Colonic mucosa (tissue), 4 donors: ENCODE results near the gene SIX3. TPM values are rescaled to one million over a fixed set of nuclear protein-coding genes. Genes with fewer than 3 reads are reported as not detected.

Experiments
- DNase-seq: peaks from one replicate; pipeline ENCODE4 v3.0.0-alpha.2; 2020
- H3K27ac ChIP-seq: fragments of 200-600 bp; one replicate; pipeline ENCODE4 v1.8.0; 2021
- H3K27me3 ChIP-seq: fragments of 200-600 bp; one replicate; pipeline ENCODE4 v1.8.0; 2021
- H3K36me3 ChIP-seq: fragments of 200-600 bp; one replicate; pipeline ENCODE4 v1.8.0; 2021
- H3K4me1 ChIP-seq: fragments of 200-600 bp; one replicate; pipeline ENCODE4 v1.8.0; 2021; ENCODE audit warnings: mild to moderate bottlenecking
- H3K4me3 ChIP-seq: fragments of 200-600 bp; one replicate; pipeline ENCODE4 v1.8.0; 2021
- H3K9ac ChIP-seq, 2 donors: one replicate each; pipeline ENCODE4 v1.7.0; 2013; ENCODE audit warnings: control low read depth in 2 of 2, low read depth in 2 of 2, low read length in 2 of 2
- H3K9me3 ChIP-seq: fragments of 200-600 bp; one replicate; pipeline ENCODE4 v1.8.0; 2021
- intact Hi-C: fragments of 100-400 bp; cut with DNase I; formaldehyde crosslinking; loops from one replicate; pipeline ENCODE4 v1.14.1; 2022
- total RNA-seq, 2 donors: library from RNA; stranded (reverse); fragmentation: NEBNext Ultra II Directional in 1 of 2; extraction: Animal tissue kit (Norgen Biotek cat#: 25700) in 1 of 2; gene quantifications; one replicate each; pipeline ENCODE4 v1.2.1, GENCODE V29; 2021
- TF ChIP-seq, protein P1 (sequence below): fragments of 200-600 bp; IDR thresholded peaks from one replicate; pipeline ENCODE4 v1.8.0; 2022; ENCODE audit warnings: antibody characterized with exemption, mild to moderate bottlenecking
- donor health status: healthy.
- donor health status: DM: no; HTN: no; CAD: no.
- donor health status: DM: no; HTN: no; CAD: no.

Gene SIX3
- total RNA-seq, 2 donors from 2014 or later, result not detected

DNA sequence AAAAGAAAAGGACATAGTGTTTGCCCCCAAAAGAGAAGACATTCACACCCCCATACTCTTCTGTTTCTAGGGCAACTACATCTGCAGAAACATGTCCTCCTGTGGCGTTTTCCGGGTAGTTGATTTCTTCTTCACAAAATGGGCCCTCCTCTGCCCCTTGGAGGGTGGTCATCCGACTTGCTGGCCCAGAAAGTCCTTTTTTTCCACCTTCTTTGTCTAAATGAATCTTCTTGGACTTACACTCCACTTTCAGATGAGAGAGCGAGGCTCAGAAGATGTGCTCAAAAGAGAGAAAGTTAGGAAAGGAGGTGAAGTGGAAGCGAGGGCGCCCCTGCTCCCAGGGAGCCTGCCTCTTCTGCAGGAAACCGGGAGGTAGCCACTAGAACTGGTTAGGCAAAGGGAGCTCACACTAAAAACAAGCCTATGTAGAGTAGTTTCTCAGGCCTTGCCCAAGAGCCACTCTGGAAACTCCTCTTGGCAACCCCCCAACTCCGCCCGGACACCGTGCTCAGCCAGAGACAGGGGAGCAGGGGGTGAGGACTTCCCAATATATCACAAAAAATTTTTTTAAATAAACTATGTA lies 10.2 kb upstream of the SIX3 start:
- no peak for DNase-seq
- TF ChIP-seq, protein P1, sequence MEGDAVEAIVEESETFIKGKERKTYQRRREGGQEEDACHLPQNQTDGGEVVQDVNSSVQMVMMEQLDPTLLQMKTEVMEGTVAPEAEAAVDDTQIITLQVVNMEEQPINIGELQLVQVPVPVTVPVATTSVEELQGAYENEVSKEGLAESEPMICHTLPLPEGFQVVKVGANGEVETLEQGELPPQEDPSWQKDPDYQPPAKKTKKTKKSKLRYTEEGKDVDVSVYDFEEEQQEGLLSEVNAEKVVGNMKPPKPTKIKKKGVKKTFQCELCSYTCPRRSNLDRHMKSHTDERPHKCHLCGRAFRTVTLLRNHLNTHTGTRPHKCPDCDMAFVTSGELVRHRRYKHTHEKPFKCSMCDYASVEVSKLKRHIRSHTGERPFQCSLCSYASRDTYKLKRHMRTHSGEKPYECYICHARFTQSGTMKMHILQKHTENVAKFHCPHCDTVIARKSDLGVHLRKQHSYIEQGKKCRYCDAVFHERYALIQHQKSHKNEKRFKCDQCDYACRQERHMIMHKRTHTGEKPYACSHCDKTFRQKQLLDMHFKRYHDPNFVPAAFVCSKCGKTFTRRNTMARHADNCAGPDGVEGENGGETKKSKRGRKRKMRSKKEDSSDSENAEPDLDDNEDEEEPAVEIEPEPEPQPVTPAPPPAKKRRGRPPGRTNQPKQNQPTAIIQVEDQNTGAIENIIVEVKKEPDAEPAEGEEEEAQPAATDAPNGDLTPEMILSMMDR, result no peak
- intact Hi-C loops, result no loop called here
- Histone ChIP-seq H3K27ac (no peak overlapping the region), H3K9me3 (no peaks in the 10 kb centered on the region), H3K27me3 (peaks cover 95% of the 10 kb centered on the region), H3K9ac (no peak overlapping the region), H3K36me3 (no peaks in the 10 kb centered on the region), H3K4me3 (no peak overlapping the region), H3K4me1 (peaks cover 8% of the 10 kb centered on the region)

DNA sequence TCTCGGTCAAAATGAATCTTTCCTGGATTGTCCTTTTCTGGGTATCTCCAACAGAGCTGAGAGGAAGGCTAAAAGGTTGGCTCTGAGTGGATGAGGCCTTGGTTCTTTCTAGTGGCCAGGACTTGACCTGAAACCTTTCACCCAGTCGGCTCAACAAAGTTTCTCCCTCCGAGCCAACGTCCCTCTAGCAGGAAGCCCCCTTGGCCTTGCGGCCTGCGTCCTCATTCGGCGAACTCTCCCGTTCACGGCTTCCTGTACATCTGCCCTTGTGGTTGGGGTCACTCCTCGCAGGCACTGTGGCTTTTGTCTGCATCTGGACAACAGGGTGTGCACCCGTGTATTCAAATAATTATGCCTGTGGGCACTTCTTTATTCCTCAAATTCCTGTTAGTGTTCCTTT lies 9.4 kb upstream of the SIX3 start:
- no peak for DNase-seq
- Histone ChIP-seq H3K9ac (no peak overlapping the region), H3K9me3 (no peaks in the 10 kb centered on the region), H3K27me3 (peaks cover 95% of the 10 kb centered on the region), H3K36me3 (no peaks in the 10 kb centered on the region), H3K27ac (no peak overlapping the region), H3K4me1 (peaks cover 8% of the 10 kb centered on the region), H3K4me3 (no peak overlapping the region)
- intact Hi-C loops, result no loop called here
- TF ChIP-seq, protein P1, result no peak

DNA sequence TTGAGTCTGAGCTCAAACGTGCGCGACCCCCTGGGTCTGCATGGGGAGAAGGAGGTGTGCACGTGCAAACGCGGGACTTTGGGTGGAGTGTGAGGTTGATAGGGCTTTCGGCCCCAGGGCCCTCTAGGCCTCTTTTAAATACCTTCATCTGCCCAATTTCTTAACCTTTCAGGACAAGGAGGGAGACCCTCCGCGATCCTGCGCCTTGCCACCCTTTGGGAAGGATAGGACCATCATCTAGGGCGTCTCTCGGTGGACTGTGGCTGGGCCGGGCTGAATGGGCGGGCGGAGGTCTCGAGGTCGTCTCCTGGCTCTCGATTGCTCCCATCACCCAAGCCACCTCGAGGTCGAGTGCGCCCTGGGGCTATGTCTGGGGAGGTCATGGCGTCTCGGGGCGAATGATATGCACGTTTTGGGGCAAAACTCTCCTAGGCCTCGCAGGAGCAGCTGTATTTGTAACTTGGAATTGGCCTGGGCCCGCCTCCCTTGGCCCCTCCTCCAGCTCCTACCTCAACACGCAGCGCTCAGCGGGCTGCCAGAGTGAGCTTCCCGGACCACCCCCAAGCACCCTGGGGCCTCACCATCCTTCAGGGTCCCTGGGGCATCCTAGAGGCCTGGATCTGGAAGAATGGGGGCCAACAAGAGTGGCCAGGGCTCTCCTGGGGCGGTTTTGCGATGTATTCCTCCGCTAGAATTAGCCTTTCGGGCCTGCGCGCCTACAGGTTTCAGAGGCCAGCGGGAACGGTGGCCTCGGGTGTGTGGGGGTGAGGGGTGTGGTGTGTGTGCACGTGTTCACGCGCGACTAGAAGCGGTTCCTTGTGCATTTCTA lies 8.7 kb upstream of the SIX3 start:
- Histone ChIP-seq H3K9me3 (no peaks in the 10 kb centered on the region), H3K4me1 (peaks cover 8% of the 10 kb centered on the region), H3K9ac (no peak overlapping the region), H3K27ac (no peak overlapping the region), H3K27me3 (peaks cover 96% of the 10 kb centered on the region), H3K4me3 (no peak overlapping the region), H3K36me3 (no peaks in the 10 kb centered on the region)
- TF ChIP-seq, protein P1, result no peak
- intact Hi-C loops, result no loop called here
- no peak for DNase-seq

DNA sequence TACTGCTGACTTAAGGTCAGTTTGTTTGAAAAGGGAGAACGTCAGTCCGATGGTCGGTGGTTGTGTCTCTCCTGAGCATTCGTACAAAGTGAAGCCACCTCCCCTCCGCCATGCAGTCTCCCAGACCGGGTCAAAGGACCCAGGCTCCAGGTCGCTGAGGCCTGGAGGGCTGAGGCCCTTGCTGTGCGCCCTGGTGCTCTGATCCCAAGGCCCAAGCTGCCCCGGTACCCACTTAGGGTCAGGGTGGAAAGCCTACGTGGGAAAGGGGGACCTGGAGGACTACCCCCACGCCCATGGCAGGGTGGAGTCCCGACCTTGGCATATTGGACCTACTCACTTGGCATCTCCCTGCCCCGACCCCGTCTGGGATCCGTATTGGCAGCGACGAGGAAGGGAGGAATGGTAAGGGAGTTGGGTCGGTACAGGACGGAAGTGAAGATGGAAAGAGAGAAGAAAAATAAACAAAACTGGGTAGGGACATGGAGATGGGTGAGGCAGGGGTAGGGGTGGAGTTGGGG lies 8.0 kb upstream of the SIX3 start:
- H3K4me1 ChIP-seq, result peaks cover 7% of the 10 kb centered on the region
- no peaks in the 10 kb centered on the region for H3K9me3 ChIP-seq
- H3K27ac ChIP-seq, result no peak overlapping the region
- H3K36me3 ChIP-seq, result no peaks in the 10 kb centered on the region
- intact Hi-C loops, result no loop called here
- H3K27me3 ChIP-seq, result peaks cover 96% of the 10 kb centered on the region
- H3K4me3 ChIP-seq, result no peak overlapping the region
- no peak overlapping the region for H3K9ac ChIP-seq
- TF ChIP-seq, protein P1, result no peak
- no peak for DNase-seq

DNA sequence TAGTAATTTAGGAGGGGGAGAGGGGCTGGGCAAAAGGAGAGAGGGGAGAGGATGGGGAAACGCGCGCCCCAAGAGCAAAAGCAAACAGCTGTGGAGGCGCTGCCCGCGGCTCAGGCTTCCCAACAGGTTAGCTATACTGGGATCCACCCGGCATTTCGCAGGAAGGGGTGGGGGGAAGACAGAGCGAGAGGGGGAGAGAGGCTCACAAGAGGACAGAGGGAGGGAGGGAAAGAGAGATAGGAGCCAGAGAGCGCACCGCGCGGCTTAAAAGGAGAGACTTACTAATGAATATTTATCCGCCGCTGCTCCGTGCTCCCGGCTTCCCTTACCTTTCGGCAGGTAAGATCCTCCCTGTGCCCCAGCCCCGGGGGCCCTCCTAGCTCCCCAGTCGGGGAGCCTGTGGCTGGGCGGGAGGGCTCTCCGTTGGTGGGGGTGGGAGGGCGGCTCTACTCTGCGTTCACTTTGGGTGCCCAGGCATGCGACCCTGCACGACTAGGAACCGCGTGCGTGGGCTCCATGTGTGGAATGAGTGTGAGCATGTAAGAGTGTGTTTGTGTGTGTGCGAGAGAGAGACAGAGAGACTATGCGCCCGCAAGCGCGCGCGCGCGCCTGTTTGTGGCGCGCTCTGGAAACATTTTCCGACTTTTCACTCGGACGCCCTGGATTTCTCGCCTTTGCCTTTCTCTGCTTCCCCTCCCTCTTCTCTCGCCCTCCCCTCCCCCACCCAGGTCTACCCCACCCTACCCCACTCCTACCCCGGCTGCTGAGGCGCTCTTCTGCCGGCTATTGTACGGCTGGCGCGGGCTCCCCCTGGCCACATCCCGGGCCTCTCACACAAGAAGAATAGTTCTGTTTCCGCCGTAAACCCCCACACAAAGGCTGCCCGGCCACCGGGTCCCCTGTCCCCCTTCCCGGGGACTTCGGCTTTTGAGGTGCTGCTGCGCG lies 7.2 kb upstream of the SIX3 start:
- H3K4me1 ChIP-seq, result peaks cover 4% of the 10 kb centered on the region
- H3K9me3 ChIP-seq, result no peaks in the 10 kb centered on the region
- no peak overlapping the region for H3K9ac ChIP-seq
- no peak for DNase-seq
- intact Hi-C loops, result no loop called here
- TF ChIP-seq, protein P1, result no peak
- peaks cover 96% of the 10 kb centered on the region for H3K27me3 ChIP-seq
- H3K27ac ChIP-seq, result no peak overlapping the region
- H3K4me3 ChIP-seq, result no peak overlapping the region
- no peaks in the 10 kb centered on the region for H3K36me3 ChIP-seq
